Measurements from ENCODE around the gene MCC.

DNA sequence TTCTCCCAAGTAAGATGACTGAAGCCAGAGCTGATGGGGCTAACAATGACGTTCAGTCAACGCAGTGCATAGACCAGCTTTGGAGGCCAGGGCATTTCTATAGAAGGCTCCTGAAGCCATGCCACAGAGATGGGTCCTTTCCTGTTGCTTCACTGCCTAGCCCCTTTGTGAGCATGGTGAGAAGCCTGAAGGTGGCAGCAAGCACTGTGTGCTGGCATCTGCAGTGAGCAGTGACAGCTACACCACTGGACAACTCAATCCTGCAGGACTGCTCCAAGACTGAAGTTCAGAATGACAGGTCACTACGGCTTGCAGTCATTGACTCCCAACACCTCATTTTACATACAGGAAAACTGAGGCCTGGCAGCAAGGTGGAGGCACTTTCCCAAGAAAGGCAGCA lies 282.4 kb downstream of the MCC start:
- TF ChIP-seq, protein P1, sequence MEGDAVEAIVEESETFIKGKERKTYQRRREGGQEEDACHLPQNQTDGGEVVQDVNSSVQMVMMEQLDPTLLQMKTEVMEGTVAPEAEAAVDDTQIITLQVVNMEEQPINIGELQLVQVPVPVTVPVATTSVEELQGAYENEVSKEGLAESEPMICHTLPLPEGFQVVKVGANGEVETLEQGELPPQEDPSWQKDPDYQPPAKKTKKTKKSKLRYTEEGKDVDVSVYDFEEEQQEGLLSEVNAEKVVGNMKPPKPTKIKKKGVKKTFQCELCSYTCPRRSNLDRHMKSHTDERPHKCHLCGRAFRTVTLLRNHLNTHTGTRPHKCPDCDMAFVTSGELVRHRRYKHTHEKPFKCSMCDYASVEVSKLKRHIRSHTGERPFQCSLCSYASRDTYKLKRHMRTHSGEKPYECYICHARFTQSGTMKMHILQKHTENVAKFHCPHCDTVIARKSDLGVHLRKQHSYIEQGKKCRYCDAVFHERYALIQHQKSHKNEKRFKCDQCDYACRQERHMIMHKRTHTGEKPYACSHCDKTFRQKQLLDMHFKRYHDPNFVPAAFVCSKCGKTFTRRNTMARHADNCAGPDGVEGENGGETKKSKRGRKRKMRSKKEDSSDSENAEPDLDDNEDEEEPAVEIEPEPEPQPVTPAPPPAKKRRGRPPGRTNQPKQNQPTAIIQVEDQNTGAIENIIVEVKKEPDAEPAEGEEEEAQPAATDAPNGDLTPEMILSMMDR (IDR thresholded peaks at IDR 0.05; ENCODE audit: insufficient read depth, low read length), result no peak
- no peak for TF ChIP-seq POLR2AphosphoS5 (IDR thresholded peaks at IDR 0.05; ENCODE audit: low read depth)
- TF ChIP-seq, protein P2, sequence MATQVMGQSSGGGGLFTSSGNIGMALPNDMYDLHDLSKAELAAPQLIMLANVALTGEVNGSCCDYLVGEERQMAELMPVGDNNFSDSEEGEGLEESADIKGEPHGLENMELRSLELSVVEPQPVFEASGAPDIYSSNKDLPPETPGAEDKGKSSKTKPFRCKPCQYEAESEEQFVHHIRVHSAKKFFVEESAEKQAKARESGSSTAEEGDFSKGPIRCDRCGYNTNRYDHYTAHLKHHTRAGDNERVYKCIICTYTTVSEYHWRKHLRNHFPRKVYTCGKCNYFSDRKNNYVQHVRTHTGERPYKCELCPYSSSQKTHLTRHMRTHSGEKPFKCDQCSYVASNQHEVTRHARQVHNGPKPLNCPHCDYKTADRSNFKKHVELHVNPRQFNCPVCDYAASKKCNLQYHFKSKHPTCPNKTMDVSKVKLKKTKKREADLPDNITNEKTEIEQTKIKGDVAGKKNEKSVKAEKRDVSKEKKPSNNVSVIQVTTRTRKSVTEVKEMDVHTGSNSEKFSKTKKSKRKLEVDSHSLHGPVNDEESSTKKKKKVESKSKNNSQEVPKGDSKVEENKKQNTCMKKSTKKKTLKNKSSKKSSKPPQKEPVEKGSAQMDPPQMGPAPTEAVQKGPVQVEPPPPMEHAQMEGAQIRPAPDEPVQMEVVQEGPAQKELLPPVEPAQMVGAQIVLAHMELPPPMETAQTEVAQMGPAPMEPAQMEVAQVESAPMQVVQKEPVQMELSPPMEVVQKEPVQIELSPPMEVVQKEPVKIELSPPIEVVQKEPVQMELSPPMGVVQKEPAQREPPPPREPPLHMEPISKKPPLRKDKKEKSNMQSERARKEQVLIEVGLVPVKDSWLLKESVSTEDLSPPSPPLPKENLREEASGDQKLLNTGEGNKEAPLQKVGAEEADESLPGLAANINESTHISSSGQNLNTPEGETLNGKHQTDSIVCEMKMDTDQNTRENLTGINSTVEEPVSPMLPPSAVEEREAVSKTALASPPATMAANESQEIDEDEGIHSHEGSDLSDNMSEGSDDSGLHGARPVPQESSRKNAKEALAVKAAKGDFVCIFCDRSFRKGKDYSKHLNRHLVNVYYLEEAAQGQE (IDR thresholded peaks at IDR 0.05; ENCODE audit: insufficient replicate concordance, low read depth), result no peak
- TF ChIP-seq GABPA (IDR thresholded peaks at IDR 0.05; ENCODE audit: low read depth), result no peak
- TF ChIP-seq SPI1 (IDR thresholded peaks at IDR 0.05; ENCODE audit: borderline replicate concordance, low read depth), result no peak
